ENCODE results near the gene RAD51B. TPM values are rescaled to one million over a fixed set of nuclear protein-coding genes. Genes with fewer than 3 reads are reported as not detected.
A peak's percentile ranks its signal among the peaks of the same experiment; 100 is the strongest.

The RAD51B gene
- total and polyA plus RNA-seq, 2 donors, result 6.2 to 92.9 TPM

- no peaks in the 10 kb centered on the region for H3K36me3 ChIP-seq (ENCODE audit: insufficient read depth)
- H3K4me1 ChIP-seq (ENCODE audit: insufficient read depth), result no peaks in the 10 kb centered on the region
- DNase-seq (ENCODE audit: extremely low spot score), result no peak
- H3K27ac ChIP-seq (ENCODE audit: low read depth), result no peak overlapping the region
- no peak overlapping the region for H3K4me3 ChIP-seq (ENCODE audit: low read depth, low read length)
- 46% methylated on average over 4 of the region's 4 CpGs for WGBS
Measured at GRCh38 chr14:68619790-68620574, 800.4 kb downstream of the RAD51B start.

DNA sequence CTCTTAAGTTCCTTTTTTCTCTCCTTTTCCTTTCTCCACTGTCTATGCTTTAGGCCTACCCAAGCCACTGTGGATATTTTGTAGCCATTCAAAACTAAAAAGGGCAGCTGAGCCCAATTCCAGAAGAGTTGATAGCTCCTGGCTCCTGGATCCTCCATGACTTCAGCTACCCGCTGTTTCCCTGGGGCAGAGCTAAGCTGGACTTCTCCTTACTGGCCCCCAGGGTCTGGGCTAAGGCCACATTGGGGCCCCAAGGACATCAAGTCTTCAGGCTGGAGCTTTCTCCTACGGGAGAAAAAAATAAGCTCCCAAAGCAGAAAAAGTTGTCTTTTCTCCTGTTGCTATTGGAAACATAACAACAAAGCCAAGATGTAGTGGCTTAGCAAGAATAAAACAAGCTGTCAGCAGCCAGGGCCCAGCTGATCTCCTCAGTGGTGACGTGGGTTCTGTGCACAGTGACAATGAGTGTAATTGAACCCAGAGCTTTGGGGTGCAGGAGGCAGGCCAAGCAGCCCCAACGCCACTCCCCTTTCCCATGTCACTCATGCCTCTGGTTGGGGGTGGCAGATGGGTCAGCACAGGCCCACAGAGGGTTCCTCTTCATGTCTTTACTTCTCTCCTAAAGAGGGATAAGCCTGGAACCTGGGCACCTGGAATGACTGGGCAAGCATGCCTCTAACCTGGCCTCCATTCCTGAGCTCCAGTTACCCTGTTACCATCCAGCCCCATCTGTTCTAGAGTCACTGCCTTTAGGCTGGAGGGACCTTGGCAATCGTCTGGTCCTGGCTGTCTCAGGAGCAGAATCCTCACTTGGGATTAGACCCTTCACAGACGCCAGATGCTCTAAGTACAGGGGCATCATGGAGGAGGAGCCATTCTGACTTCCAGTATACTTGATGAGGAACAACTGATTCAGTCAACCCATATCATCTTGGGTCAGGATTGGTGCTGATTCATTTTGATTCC lies 802.1 kb downstream of the RAD51B start:
- H3K36me3 ChIP-seq (ENCODE audit: insufficient read depth), result no peaks in the 10 kb centered on the region
- 43% methylated on average over 6 of the region's 6 CpGs for WGBS
- no peak overlapping the region for H3K4me3 ChIP-seq (ENCODE audit: low read depth, low read length)
- no peak overlapping the region for H3K27ac ChIP-seq (ENCODE audit: low read depth)
- no peak for DNase-seq (ENCODE audit: extremely low spot score)
- no peaks in the 10 kb centered on the region for H3K4me1 ChIP-seq (ENCODE audit: insufficient read depth)

- Histone ChIP-seq H3K27ac (ENCODE audit: low read depth) (no peak overlapping the region), H3K4me3 (ENCODE audit: low read depth, low read length) (no peak overlapping the region), H3K4me1 (ENCODE audit: insufficient read depth) (no peaks in the 10 kb centered on the region), H3K36me3 (ENCODE audit: insufficient read depth) (no peaks in the 10 kb centered on the region)
- 92% methylated on average over 5 of the region's 5 CpGs for WGBS
- no peak for DNase-seq (ENCODE audit: extremely low spot score)
Measured at GRCh38 chr14:68622856-68623255, 803.3 kb downstream of the RAD51B start.

- H3K36me3 ChIP-seq (ENCODE audit: insufficient read depth), result no peaks in the 10 kb centered on the region
- DNase-seq (ENCODE audit: extremely low spot score), result no peak
- H3K4me1 ChIP-seq (ENCODE audit: insufficient read depth), result no peaks in the 10 kb centered on the region
- H3K4me3 ChIP-seq (ENCODE audit: low read depth, low read length), result no peak overlapping the region
- 94% methylated on average over 3 of the region's 3 CpGs for WGBS
- H3K27ac ChIP-seq (ENCODE audit: low read depth), result no peak overlapping the region
Measured at GRCh38 chr14:68623307-68623706, 803.7 kb downstream of the RAD51B start.

DNA sequence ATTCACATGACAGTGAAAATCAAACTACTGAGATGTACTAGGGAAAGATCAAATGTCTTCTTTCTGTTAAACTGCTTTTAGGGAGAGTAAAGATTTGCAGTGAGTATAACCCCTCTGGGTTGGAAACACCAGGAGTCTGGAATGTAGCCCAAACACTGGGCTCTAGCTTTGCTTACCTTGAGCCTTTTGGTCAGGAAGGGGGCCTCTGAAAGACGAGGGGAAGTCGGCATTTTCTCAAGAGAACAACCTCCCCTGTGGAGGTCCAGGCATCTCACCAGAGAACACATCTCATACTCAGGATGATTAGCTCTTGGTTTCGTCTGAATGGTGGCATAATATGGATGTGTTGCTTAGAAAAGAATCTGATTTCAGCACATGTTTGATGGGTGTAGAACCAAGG lies 804.2 kb downstream of the RAD51B start:
- H3K4me1 ChIP-seq (ENCODE audit: insufficient read depth), result no peaks in the 10 kb centered on the region
- no peak for DNase-seq (ENCODE audit: extremely low spot score)
- no peaks in the 10 kb centered on the region for H3K36me3 ChIP-seq (ENCODE audit: insufficient read depth)
- H3K4me3 ChIP-seq (ENCODE audit: low read depth, low read length), result no peak overlapping the region
- WGBS, result 76% methylated on average over 3 of the region's 3 CpGs
- H3K27ac ChIP-seq (ENCODE audit: low read depth), result no peak overlapping the region

DNA sequence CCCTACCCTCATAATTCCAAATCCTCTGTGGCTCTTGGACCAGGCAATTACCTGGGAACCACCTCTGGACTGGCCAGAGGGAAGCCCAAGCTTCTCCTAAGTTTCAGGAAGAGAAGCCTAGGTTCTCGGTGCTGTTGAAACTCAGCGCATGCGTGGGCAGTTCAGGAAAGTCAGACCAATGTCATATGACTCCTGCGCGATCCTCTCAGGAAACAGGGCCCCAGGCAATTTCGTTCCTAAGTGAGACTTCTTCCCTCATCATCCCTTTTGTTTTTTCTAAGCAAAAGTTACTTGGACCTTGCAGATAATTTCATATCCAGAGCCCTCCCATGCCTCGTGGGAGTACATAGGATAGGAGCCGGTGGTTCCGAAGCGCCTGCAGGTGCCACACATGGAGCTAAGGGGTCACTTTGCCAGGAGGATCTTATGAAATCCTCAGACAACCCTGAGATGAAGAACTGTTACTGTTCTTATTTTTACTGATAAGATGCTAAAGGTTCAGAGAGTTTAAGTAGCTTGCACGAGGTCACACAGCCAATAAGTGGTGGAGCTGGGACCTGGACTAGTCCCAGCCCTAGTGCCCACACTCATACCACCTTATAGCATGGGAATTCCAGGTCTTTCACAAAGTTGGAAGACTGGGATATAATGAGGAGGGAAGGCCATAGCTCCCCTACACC lies 805.1 kb downstream of the RAD51B start:
- no peaks in the 10 kb centered on the region for H3K36me3 ChIP-seq (ENCODE audit: insufficient read depth)
- H3K4me1 ChIP-seq (ENCODE audit: insufficient read depth), result no peaks in the 10 kb centered on the region
- no peak overlapping the region for H3K4me3 ChIP-seq (ENCODE audit: low read depth, low read length)
- DNase-seq (ENCODE audit: extremely low spot score), result no peak
- no peak overlapping the region for H3K27ac ChIP-seq (ENCODE audit: low read depth)
- WGBS, result 91% methylated on average over 11 of the region's 11 CpGs

- H3K27ac ChIP-seq (ENCODE audit: low read depth), result no peak overlapping the region
- DNase-seq (ENCODE audit: extremely low spot score), result no peak
- WGBS, result 81% methylated on average over 7 of the region's 7 CpGs
- H3K36me3 ChIP-seq (ENCODE audit: insufficient read depth), result no peaks in the 10 kb centered on the region
- no peak overlapping the region for H3K4me3 ChIP-seq (ENCODE audit: low read depth, low read length)
- no peaks in the 10 kb centered on the region for H3K4me1 ChIP-seq (ENCODE audit: insufficient read depth)
Measured at GRCh38 chr14:68625366-68626090, 805.9 kb downstream of the RAD51B start.

- no peak overlapping the region for H3K4me3 ChIP-seq (ENCODE audit: low read depth, low read length)
- H3K4me1 ChIP-seq (ENCODE audit: insufficient read depth), result no peaks in the 10 kb centered on the region
- no peaks in the 10 kb centered on the region for H3K36me3 ChIP-seq (ENCODE audit: insufficient read depth)
- no peak overlapping the region for H3K27ac ChIP-seq (ENCODE audit: low read depth)
- WGBS, result 56% methylated on average over 1 of the region's 1 CpG
- DNase-seq (ENCODE audit: extremely low spot score), result no peak
Measured at GRCh38 chr14:68626386-68626785, 806.8 kb downstream of the RAD51B start.

- Histone ChIP-seq H3K36me3 (ENCODE audit: insufficient read depth) (no peaks in the 10 kb centered on the region), H3K4me3 (ENCODE audit: low read depth, low read length) (no peak overlapping the region), H3K4me1 (ENCODE audit: insufficient read depth) (no peaks in the 10 kb centered on the region), H3K27ac (ENCODE audit: low read depth) (no peak overlapping the region)
- WGBS, result 62% methylated on average over 6 of the region's 6 CpGs
- DNase-seq (ENCODE audit: extremely low spot score), result no peak
Measured at GRCh38 chr14:68627050-68627867, 807.7 kb downstream of the RAD51B start.

DNA sequence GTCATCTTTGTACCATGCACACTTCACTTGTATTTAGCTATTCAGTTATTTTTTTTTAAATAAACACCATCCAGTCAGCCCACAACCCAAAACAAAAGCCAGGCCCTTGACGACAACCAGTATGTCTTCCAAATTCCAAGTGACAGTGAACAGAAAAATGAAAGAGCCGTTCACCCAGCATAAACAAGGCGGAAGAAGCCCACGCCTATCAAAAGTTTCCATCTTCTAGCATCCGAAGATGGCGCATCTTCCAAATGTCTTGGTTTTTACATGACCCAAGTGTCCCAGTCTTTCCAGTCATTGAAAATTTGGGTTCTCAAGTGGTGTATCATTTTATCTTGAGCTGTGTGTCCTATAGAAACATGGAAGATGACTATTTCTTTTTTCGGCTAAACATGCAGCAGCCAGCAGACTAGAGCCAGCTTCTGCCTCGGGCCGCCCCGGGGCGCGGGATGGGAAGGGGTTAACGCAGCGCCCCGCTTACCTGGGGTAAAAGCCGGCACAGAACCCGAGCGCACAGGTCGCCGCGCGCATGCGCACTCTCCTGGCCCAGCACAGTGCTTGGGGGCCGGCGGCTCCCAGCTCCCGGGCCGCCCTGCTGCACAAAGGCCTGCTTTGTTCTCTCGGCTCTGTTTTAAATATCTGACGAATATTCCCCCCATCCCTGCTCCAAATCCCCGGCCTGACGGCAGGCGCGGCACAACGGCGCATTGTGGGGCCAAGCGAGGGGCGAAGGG lies 808.5 kb downstream of the RAD51B start:
- H3K36me3 ChIP-seq (ENCODE audit: insufficient read depth), result no peaks in the 10 kb centered on the region
- no peaks in the 10 kb centered on the region for H3K4me1 ChIP-seq (ENCODE audit: insufficient read depth)
- WGBS, result 52% methylated on average over 37 of the region's 37 CpGs
- peak overlapping the region; percentile 19 for H3K4me3 ChIP-seq (ENCODE audit: low read depth, low read length)
- peak overlapping the region; percentile 61 for H3K27ac ChIP-seq (ENCODE audit: low read depth)
- DNase-seq (ENCODE audit: extremely low spot score), result no peak

GRCh38 chr14:68628605-68629310 lies 809.2 kb downstream of the RAD51B start:
- DNase-seq (ENCODE audit: extremely low spot score), result no peak
- WGBS, result 63% methylated on average over 30 of the region's 30 CpGs
- Histone ChIP-seq H3K27ac (ENCODE audit: low read depth) (peak overlapping the region; percentile 61), H3K4me3 (ENCODE audit: low read depth, low read length) (peak overlapping the region; percentile 19), H3K4me1 (ENCODE audit: insufficient read depth) (peaks cover 2% of the 10 kb centered on the region), H3K36me3 (ENCODE audit: insufficient read depth) (no peaks in the 10 kb centered on the region)

Measured in urinary bladder (tissue), 4 donors.